DMS114 treated with DMSO at 0.1 percent for 48 hours (cell line): Measurements from ENCODE around the gene CYREN.
"Not testable (repeated sequence)": the region's sequence is repeated elsewhere in the genome, so short reads cannot be mapped to it uniquely, and the experiment has no call there.

Experiments used
- DNase-seq: peaks from one replicate; lab custom pipeline; 2025; ENCODE audit not compliant: unreplicated experiment; lab: John Stamatoyannopoulos, UW

The CYREN gene

DNA sequence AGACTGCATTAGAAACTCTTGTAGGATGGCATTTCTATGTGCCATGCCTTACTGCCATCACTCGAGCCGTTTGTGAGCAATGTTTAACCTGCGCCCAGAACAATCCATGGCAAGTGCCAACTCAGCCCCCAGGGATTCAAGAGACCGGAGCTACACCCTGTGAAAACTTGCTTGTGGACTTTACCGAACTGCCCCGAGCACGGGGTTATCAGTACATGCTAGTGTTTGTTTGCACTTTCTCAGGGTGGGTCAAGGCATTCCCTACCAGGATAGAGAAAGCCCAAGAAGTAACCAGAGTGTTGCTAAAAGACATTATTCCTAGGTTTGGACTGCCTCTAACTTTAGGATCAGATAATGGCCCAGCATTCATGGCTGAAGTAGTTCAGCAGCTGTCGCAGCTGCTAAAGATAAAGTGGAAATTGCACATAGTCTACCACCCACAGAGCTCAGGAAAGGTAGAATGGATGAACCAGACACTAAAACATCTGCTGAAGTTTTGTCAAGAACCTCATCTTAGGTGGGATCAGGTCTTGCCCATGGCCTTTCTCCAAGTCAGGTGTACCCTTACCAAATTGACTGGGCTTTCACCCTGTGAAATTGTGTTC, 8.9 kb upstream of the CYREN start:
- no peak for DNase-seq

DNA sequence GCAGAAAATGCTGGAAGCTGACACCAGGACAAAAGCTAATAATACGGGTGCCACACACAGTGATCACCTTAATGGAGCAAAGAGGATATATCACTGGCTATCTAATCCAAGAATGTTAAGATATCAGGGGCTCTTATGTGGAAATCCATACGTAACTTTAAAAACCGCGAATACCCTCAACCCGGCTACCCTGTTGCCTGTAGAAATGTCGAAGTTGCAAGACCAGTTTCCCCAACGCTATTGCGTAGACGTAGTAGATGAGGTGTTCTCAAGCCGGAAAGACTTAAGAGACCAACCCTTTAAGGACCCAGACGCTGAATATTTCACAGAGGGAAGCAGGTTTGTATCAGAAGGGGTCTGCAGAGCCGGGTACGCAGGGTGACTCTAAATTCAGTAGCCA, 7.9 kb upstream of the CYREN start:
- DNase-seq, result no peak

DNA sequence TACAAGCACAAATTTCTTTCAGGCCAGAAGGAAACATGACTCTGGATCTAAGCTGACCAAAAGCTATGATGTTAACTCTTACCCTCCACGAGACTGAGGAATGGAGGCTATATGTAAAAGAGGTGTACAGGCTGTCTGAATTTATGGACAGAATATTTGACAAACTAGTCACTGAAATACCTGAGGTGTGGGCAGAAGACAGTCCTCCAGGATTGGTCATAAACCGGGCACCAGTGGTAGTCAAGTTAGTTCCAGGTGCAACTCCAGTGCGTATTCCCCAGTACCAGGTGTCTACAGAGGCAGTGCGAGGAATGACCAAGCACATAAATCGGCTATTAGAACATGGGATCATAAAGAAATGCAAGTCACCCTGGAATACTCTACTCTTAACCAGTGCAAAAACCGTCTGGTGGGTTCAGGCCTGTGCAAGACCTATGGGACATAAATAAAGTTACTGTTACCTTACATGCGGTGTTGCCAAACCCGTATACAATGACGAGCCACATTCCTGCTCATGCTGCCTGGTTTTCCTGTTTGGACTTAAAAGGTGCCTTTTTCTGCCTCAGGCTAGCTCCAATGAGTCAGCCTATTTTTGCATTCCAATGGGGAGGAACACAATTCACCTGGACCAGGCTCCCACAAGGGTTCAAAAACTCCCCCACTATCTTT, 6.7 kb upstream of the CYREN start:
- DNase-seq, result no peak

DNA sequence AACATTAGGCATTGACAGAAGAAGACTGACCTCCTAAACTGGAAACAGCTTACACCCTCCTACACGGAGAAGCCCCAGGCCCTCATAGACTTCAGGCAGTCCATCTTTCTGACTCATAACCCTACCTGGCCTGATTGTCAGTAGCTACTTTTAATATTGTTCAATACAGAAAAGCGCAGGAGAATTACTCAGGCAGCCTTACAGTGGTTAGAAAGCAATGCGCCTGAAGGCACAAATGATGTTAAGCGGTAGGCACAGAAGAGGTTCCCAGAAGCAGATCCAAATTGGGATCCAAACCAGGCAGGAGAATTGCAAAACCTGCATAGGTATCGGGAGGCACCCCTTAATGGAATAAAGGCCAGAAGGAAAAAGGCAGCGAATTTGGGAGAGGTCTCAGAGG, 5.4 kb upstream of the CYREN start:
- no peak for DNase-seq

DNA sequence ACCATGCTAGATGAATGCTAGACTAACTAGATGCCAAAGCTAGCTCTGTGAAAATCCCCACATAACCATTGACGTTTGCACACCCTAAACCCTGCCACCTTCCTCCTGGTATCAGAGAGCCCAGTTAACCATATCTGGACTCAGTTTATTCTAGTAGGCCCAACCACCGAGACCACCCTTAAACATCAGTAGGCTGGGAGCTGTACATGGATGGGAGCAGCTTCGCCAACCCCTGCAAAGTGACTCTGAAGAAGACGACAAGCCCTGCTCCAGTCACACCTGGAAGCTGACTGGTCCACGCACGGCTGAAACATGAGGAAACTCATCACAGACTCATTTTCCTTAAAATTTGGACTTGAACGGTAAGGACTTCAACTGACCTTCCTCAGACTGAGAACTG, 4.4 kb upstream of the CYREN start:
- DNase-seq, result no peak

DNA sequence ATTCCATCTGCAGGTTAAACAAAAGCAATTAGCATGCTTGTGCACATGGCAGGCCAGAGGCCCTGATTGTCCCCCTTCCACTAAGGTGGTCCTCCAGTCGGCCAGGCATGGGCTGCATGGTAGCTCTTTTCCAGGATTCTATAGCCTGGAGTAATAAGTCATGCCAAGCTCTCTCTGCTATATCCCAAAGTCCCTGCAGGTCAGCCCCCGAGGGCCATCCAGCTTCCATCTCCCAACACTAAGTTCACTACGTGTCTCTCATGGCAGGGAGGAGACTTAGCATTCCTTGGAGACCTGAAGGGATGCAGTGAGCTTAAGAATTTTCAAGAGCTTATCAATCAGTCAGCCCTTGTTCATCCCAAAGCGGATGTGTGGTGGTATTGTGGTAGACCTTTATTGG, 3.4 kb upstream of the CYREN start:
- not testable (repeated sequence) for DNase-seq

DNA sequence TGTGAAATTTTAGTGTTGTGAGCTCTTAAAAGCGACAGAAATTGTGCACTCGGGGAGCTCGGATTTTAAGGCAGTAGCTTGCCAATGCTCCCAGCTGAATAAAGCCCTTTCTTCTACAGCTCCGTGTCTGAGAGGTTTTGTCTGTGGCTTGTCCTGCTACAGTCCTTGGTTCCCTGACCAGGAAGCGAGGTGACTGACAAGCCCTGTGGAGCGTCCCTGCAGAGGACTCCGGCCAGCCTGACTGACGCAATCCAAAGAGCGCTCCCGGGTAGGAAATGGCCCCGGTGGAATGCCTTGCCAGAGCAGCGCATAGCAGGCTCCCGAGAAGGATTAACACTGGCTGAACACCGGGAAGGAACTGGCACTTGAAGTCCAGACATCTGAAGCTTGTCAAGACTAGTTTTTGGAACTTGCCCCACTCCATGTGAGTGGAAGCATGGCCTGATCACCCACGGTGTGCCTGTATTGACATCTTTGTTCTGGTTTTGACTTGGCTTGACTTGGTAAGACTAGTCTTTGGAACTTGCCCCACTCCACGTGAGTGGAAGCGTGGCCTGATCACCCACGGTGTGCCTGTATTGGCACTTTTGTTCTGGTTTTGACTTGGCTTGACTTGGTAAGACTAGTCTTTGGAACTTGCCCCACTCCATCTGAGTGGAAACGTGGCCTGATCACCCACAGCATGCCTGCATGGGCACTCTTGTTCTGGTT, 1.2 kb upstream of the CYREN start:
- DNase-seq, result not testable (repeated sequence)

DNA sequence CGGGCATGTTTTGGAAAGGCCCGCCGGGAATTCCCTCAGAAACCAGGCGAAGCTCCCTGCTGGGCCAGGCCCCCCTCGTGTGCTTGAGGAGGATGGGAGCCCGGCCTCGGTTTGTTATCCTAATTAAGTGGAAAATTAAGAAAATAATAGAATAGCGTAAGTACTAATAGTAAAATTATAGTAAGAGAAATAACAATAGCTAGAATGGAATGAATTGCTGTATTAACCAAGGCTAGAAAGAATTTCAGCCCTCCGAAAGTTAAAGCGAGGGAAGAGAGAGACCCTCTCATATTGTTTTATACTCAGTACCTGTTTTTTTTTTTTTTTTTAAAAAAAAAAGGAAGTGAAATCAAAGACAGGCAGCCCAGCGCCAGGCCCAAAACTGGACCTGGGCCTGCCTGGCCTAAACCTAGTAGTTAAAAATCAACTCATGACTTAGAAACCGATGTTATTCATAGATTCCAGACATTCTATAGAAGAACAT, 533 bp upstream of the CYREN start:
- not testable (repeated sequence) for DNase-seq

DNA sequence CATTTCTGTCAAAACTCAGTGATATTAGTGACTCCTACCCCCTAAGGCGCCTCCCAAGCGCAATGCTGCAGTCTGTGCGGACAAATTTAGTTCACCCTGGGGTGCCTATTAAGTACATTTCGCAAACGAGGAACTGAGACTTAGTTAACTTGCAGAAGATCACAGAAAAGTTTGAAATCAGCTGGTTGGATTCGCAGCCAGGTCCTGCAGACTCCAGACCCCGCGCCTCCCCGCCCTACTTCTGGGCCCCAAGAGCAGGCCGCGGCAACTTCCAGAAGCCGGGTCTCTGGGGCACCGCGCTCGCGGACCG, 588 bp downstream of the CYREN start:
- DNase-seq, result no peak

DNA sequence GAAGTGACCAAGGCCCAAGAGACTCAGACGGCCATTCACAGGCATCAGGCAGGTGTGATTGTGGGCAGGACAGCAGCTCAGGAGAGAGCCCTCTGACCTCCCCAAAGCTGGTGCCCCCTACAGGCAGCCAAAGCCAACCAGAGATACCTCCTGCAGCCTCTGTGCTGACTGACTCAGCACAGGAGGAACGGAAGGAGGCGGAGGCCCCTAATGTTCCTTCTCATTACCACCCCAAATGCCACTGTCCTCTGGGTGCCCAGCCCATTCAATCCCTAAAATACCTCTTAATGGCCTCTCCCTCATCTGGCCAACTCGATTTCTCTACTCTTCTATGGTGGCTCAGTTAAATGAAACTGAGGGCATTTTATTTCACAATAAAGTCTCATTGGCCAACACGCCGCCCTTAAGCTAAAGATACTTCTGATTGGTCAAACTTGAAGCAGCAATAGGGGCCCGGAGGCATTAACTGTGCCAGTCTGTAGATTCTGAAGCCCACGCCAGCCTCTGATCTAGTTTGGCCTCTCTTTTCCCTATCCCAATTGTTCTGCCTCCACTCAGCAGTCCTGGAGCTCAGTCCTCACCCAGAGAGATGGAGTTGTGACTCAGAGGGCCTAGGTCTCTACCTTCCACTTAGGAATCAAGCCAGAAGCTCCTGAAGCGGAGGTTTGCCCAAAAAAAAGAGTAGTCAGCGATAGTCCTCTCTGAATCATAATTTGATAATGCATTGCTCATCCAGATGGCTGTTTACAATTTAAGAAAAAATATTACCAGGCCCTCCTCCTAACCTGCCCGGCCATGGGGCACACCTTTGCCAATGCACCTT, 1.2 kb downstream of the CYREN start:
- DNase-seq, result no peak

DNA sequence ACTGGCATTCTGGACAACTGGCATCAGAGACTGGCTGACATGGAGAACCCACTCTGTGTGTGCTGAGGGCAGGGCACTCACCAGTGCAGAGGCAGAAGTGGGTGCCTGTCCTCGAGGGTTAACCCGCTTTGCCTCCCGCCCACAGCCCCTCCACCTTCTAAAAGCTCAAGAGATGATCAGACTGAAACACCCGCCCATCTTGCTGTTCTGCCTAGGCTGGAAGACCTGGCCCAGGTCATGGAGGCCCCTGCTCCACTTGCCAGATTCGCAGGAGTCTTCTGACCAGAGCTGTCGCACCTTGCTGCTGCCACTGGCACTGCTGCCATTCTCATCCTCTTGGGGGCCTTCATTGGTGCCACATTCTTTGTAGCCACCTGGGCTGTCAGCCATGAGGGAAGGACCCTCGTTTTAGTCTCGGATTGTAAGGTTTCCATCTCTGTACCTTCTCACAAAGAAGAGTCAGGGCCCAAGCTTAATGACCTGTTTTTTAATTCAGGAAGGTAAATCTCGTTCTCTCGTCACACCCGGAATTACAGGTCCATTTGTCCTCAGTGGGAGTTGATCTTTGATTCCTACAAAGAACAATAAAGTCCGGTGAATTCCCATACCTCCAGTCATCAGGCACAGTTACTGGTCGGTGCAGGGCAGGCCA, 1.9 kb downstream of the CYREN start:
- DNase-seq, result no peak

DNA sequence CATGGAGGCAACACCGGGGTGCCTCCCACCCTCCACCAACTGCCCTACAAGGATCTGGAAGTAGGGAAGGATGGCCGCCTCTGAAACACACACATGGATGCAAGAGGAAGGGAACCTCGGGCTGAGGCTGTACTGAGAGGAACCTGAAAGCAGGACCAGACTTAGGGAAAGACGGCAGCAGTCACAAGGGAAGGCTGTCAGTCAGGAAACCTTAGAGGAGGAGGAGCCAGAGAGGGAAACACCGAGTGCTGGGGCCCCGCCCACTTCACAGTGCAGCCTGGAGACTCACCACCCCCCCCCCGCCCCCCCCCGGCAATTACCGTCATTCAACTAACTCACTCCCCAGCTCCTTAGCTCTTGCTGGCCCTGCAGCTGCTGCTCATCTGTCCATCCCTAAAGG, 2.5 kb downstream of the CYREN start:
- DNase-seq, result no peak

DNA sequence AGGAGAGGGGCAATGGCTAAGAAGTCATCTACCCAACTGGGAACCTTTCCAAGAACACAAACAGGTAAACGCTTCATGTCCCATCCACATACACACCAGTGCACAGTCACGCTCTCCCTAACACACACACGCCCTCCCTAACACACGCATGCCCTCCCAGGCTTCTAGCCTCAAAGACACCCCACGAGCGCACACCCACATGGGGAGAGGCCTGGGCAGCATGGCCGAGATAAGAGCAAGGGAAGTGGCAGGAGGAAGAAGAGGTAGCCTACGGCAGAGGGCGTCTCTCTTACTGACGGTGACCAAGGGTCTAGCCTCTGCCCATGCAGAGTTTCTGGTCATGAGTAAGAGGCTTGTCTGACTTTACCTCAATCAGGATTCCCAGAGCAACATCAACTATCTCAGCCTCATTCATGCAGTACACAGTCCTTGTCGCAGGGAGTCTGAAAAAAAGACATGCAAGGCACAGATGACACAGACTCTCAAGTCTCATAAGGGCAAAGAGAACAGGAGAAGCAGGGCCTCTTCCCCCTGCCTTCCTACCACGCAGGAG, 3.1 kb downstream of the CYREN start:
- no peak for DNase-seq

DNA sequence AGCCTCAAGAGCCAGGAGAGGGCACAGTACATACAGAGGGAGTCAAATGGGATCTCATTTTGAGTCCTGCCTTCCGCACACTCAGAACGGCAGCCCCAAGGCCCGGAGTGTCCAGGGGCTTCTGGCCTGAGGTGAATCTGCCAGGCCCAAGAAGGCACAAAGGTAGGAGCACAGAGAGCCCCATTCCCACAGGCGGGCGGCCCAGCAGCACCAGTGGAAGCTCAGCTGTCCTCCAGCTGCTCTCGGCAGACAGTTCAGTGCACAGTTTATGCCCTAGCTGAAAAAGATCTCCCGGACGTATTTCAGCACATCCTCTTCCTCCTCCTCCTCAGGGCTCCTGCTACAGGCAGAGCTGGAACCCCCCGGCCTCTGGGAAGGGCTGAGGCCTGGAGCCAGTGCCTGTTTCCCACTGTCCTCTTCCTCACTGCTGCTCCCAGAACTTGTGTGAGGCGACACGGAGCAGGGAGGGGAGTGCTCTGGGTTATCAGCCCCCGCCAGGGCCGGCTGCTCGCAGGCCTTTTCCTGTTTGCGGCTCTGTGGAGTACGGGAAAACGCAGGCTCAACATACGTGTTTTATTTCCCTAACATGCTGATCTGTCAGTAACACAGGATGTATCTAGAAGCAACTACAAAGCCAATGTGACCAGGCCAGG, 4.0 kb downstream of the CYREN start:
- no peak for DNase-seq

DNA sequence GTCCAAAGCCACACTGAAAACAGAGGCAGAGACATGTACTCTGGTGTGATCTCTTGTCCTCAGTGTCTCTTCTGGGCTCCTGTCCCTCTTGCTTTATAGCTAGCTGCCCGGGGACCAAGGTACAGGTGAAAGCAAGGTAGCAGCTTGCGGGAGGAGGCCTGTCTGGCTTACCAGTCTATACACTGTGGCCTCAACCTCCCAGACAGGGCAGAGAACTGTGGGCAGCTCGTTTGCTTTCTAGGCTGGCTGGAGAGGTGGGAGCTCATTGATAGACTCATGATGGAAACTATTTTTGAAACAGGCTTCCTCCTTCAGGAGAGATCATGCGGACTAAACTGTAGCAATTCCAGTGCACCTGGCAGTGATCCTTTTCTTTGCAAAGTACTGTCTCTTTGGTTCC, 4.6 kb downstream of the CYREN start:
- no peak for DNase-seq

DNA sequence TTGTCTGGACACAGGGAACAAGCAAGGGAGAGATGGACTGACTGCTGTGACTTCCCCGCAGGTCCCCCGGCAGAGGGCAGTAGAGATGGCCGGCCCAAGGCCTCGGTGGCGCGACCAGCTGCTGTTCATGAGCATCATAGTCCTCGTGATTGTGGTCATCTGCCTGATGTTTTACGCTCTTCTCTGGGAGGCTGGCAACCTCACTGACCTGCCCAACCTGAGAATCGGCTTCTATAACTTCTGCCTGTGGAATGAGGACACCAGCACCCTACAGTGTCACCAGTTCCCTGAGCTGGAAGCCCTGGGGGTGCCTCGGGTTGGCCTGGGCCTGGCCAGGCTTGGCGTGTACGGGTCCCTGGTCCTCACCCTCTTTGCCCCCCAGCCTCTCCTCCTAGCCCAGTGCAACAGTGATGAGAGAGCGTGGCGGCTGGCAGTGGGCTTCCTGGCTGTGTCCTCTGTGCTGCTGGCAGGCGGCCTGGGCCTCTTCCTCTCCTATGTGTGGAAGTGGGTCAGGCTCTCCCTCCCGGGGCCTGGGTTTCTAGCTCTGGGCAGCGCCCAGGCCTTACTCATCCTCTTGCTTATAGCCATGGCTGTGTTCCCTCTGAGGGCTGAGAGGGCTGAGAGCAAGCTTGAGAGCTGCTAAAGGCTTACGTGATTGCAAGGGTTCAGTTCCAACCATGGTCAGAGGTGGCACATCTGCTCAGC, 6.0 kb downstream of the CYREN start:
- DNase-seq, result no peak

DNA sequence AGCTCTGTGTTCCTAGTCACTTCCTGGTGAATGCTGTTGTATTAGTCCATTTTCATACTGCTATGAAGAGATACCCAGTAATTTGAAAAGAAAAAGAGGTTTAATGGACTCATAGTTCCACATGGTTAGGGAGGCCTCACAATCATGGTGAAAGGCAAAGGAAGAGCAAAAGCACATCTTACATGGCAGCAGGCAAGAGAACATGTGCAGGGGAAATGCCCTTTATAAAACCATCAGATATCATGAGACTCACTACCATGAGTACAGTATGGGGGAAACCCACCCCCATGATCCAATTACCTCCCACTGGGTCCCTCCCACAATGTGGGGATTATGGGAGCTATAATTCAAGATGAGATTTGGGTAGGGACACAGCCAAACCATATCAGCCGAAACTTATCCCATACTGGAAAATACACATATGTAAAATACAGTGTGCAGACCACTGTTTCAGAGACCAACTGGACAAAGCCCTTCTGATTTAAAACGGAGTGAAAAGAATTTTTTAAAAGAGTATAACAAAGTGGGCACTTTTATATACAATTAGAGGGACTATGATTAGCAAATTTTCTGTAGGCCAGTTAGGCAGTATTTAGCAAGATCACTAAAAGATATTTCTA, 8.0 kb downstream of the CYREN start:
- DNase-seq, result no peak

DNA sequence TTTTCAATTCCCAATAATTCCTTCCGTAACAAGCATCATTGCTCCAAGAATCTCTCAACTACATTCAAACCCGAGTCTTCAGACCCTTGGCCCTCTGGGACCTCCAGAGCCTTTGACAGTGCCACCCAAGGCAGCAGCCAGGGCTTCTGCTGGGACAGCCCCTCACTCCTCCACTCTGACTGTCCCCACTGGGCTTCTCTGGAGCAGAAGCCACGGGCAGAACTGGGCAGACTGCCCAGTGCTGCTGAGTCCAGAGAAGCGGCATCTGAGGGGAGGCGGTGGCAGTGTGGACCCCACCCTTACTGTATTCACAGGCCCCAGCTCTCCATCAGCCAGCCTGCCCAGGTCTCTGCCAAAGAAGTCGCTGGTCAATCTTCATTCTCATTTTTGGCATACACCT, 8.8 kb downstream of the CYREN start:
- DNase-seq, result no peak
